ENCODE measurements around the gene SAMM50. TPM values are rescaled to one million over a fixed set of nuclear protein-coding genes. Genes with fewer than 3 reads are reported as not detected.

SAMM50 gene
- total and polyA plus RNA-seq, 2 donors (not counting 1 experiment from before 2014, with no cell fraction given): 32.9 to 45.7 TPM

- H3K79me2 ChIP-seq (ENCODE audit: control insufficient read depth, insufficient read depth, low read length): no peaks in the 10 kb centered on the region
- H3K4me2 ChIP-seq (ENCODE audit: extremely low read depth, insufficient read depth, low read length): no peak overlapping the region
- no peak overlapping the region for H3K4me3 ChIP-seq (replicated peaks in 1 of 4; ENCODE audit: control extremely low read depth in 1 of 4, insufficient read depth in 1 of 4, low read depth in 3 of 4, low read length in 4 of 4)
- H3K9ac ChIP-seq (ENCODE audit: insufficient read depth, low read length): no peak overlapping the region
- H3K9me3 ChIP-seq (ENCODE audit: control insufficient read depth, insufficient read depth, low read depth, low read length): no peaks in the 10 kb centered on the region
- DNase-seq (ENCODE audit: low read depth in 2 of 2): no peak
- no peak overlapping the region for H2AFZ ChIP-seq (ENCODE audit: low read length)
- H4K20me1 ChIP-seq (ENCODE audit: control insufficient read depth, extremely low read depth, insufficient read depth, low read length): no peaks in the 10 kb centered on the region
- H3K36me3 ChIP-seq (ENCODE audit: control insufficient read depth, insufficient read depth, low read length): peaks cover 23% of the 10 kb centered on the region
- no peaks in the 10 kb centered on the region for H3K27me3 ChIP-seq (ENCODE audit: control insufficient read depth, insufficient read depth, low read length)
- H3K27ac ChIP-seq (ENCODE audit: insufficient read depth, low read length): no peak overlapping the region
- no peaks in the 10 kb centered on the region for H3K4me1 ChIP-seq (ENCODE audit: control insufficient read depth, extremely low read depth, insufficient read depth, low read length)
- TF ChIP-seq CTCF (conservative IDR thresholded peaks at IDR 0.05 in 1 of 2, IDR thresholded peaks at IDR 0.05 in 1 of 2; ENCODE audit: low read depth in 1 of 2, low read length in 2 of 2) (no peak), EZH2 (IDR thresholded peaks at IDR 0.05; ENCODE audit: low read length, missing control alignments) (no peak)
These were observed 23.3 kb downstream of the SAMM50 start for GRCh38 chr22:43978558-43978957.

- no peaks in the 10 kb centered on the region for H4K20me1 ChIP-seq (ENCODE audit: control insufficient read depth, extremely low read depth, insufficient read depth, low read length)
- no peak overlapping the region for H2AFZ ChIP-seq (ENCODE audit: low read length)
- no peak overlapping the region for H3K4me3 ChIP-seq (replicated peaks in 1 of 4; ENCODE audit: control extremely low read depth in 1 of 4, insufficient read depth in 1 of 4, low read depth in 3 of 4, low read length in 4 of 4)
- TF ChIP-seq EZH2 (IDR thresholded peaks at IDR 0.05; ENCODE audit: low read length, missing control alignments): no peak
- TF ChIP-seq CTCF (conservative IDR thresholded peaks at IDR 0.05 in 1 of 2, IDR thresholded peaks at IDR 0.05 in 1 of 2; ENCODE audit: low read depth in 1 of 2, low read length in 2 of 2): no peak
- H3K27ac ChIP-seq (ENCODE audit: insufficient read depth, low read length): no peak overlapping the region
- H3K9ac ChIP-seq (ENCODE audit: insufficient read depth, low read length): no peak overlapping the region
- H3K9me3 ChIP-seq (ENCODE audit: control insufficient read depth, insufficient read depth, low read depth, low read length): no peaks in the 10 kb centered on the region
- H3K27me3 ChIP-seq (ENCODE audit: control insufficient read depth, insufficient read depth, low read length): no peaks in the 10 kb centered on the region
- H3K4me2 ChIP-seq (ENCODE audit: extremely low read depth, insufficient read depth, low read length): no peak overlapping the region
- peaks cover 14% of the 10 kb centered on the region for H3K36me3 ChIP-seq (ENCODE audit: control insufficient read depth, insufficient read depth, low read length)
- H3K79me2 ChIP-seq (ENCODE audit: control insufficient read depth, insufficient read depth, low read length): no peaks in the 10 kb centered on the region
- H3K4me1 ChIP-seq (ENCODE audit: control insufficient read depth, extremely low read depth, insufficient read depth, low read length): no peaks in the 10 kb centered on the region
- no peak for DNase-seq (ENCODE audit: low read depth in 2 of 2)
These were observed 25.3 kb downstream of the SAMM50 start for GRCh38 chr22:43980579-43980978.

DNA sequence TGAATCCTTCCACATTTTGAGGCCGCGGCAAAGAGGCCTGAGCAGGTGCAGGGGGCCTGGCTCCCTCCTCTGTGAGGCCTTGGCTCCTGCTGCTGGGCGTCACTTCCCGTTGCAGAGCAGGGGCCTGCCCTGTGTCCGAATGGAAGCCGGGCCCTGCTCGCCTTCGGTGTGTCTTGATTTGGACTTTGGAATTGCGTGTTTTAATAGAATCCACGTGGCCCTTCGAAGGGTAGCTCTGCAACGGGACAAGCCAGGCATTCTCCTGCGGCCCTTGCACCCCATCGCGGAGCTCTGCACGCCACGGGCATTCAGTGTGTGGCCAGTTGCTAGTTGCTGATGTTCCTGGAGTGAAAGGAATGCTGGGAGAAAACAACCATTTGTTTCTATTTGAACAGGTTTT lies 25.8 kb downstream of the SAMM50 start:
- H3K9ac ChIP-seq (ENCODE audit: insufficient read depth, low read length): no peak overlapping the region
- no peak for DNase-seq (ENCODE audit: low read depth in 2 of 2)
- peaks cover 12% of the 10 kb centered on the region for H3K36me3 ChIP-seq (ENCODE audit: control insufficient read depth, insufficient read depth, low read length)
- no peaks in the 10 kb centered on the region for H3K27me3 ChIP-seq (ENCODE audit: control insufficient read depth, insufficient read depth, low read length)
- H3K9me3 ChIP-seq (ENCODE audit: control insufficient read depth, insufficient read depth, low read depth, low read length): no peaks in the 10 kb centered on the region
- no peak overlapping the region for H3K4me3 ChIP-seq (replicated peaks in 1 of 4; ENCODE audit: control extremely low read depth in 1 of 4, insufficient read depth in 1 of 4, low read depth in 3 of 4, low read length in 4 of 4)
- H4K20me1 ChIP-seq (ENCODE audit: control insufficient read depth, extremely low read depth, insufficient read depth, low read length): no peaks in the 10 kb centered on the region
- H3K79me2 ChIP-seq (ENCODE audit: control insufficient read depth, insufficient read depth, low read length): no peaks in the 10 kb centered on the region
- no peak overlapping the region for H3K4me2 ChIP-seq (ENCODE audit: extremely low read depth, insufficient read depth, low read length)
- H2AFZ ChIP-seq (ENCODE audit: low read length): no peak overlapping the region
- no peak overlapping the region for H3K27ac ChIP-seq (ENCODE audit: insufficient read depth, low read length)
- no peaks in the 10 kb centered on the region for H3K4me1 ChIP-seq (ENCODE audit: control insufficient read depth, extremely low read depth, insufficient read depth, low read length)
- TF ChIP-seq EZH2 (IDR thresholded peaks at IDR 0.05; ENCODE audit: low read length, missing control alignments) (no peak), CTCF (conservative IDR thresholded peaks at IDR 0.05 in 1 of 2, IDR thresholded peaks at IDR 0.05 in 1 of 2; ENCODE audit: low read depth in 1 of 2, low read length in 2 of 2) (no peak)
